Adrenal gland (tissue), 5 donors: Measurements from ENCODE around the gene ZDHHC24.
"Not testable (repeated sequence)": the region's sequence is repeated elsewhere in the genome, so short reads cannot be mapped to it uniquely, and the experiment has no call there.

ENCODE experiments used
- CTCF ChIP-seq, 6 experiments: fragments of 450-650 bp in 4 of 6; fragments of 200-600 bp in 2 of 6; sonication (generic) in 1 of 6; IDR thresholded peaks; 1 replicate in 5 of 6; 2 replicates in 1 of 6; pipeline versions ENCODE4 v1.5.1 to v1.8.0; 2016 to 2021; ENCODE audit warnings: antibody characterized with exemption in 6 of 6, mild to moderate bottlenecking in 2 of 6, moderate library complexity in 1 of 6
- POLR2A ChIP-seq, 2 donors: fragments of 450-650 bp; IDR thresholded peaks; one replicate each; pipeline ENCODE4 v1.6.1; 2017; ENCODE audit warnings: antibody characterized with exemption in 2 of 2, mild to moderate bottlenecking in 2 of 2, moderate library complexity in 1 of 2
- donor health status: DM: no; HTN: no; CAD: no.

- TF ChIP-seq POLR2A, CTCF (IDR thresholded peaks at IDR 0.05): not testable (repeated sequence)
Observed at GRCh38 chr11:66540598-66540997, 5.2 kb downstream of the ZDHHC24 start.
